GM10847 (cell line): ENCODE data around the gene ARHGEF1.

ENCODE experiments used
- POLR2A ChIP-seq: IDR thresholded peaks from 2 replicates; pipeline ENCODE4 v1.6.1; 2011; ENCODE audit not compliant: insufficient read length; ENCODE audit errors: extremely low read depth

Gene ARHGEF1

GRCh38 chr19:41882568-41883462 lies at the start of gene ARHGEF1:
Gene ARHGEF1, plus strand, starts transcription at chr19:41883184. Its CDS starts 4,899 bp downstream, at chr19:41888083.
- peak; percentile 65 for TF ChIP-seq POLR2A

- TF ChIP-seq POLR2A = no peak
Measured at GRCh38 chr19:41837981-41838708, 44.8 kb upstream of the ARHGEF1 start.

GRCh38 chr19:41839211-41839610 lies 43.8 kb upstream of the ARHGEF1 start:
- no peak for TF ChIP-seq POLR2A

- no peak for TF ChIP-seq POLR2A
Measured at GRCh38 chr19:41843371-41843770, 39.6 kb upstream of the ARHGEF1 start.

- TF ChIP-seq POLR2A = no peak
Measured at GRCh38 chr19:41844601-41845000, 38.4 kb upstream of the ARHGEF1 start, which contains the start of gene LYPD4. Gene LYPD4, minus strand, starts transcription at chr19:41844683. Its CDS starts 5,398 bp downstream, at chr19:41839285.

GRCh38 chr19:41845001-41845050 lies 38.2 kb upstream of the ARHGEF1 start, which contains the start of gene DMRTC2:
Gene DMRTC2, plus strand, starts transcription at chr19:41845042. Its CDS starts 2,387 bp downstream, at chr19:41847429.
- no peak for TF ChIP-seq POLR2A

GRCh38 chr19:41845051-41845590 lies 37.9 kb upstream of the ARHGEF1 start:
- no peak for TF ChIP-seq POLR2A

GRCh38 chr19:41847351-41848105 lies 35.5 kb upstream of the ARHGEF1 start:
- TF ChIP-seq POLR2A = no peak

- no peak for TF ChIP-seq POLR2A
Measured at GRCh38 chr19:41848666-41849065, 34.3 kb upstream of the ARHGEF1 start.

- no peak for TF ChIP-seq POLR2A
Measured at GRCh38 chr19:41849067-41849466, 33.9 kb upstream of the ARHGEF1 start.

GRCh38 chr19:41850381-41850780 lies 32.6 kb upstream of the ARHGEF1 start:
- no peak for TF ChIP-seq POLR2A

GRCh38 chr19:41851456-41851855 lies 31.5 kb upstream of the ARHGEF1 start:
- no peak for TF ChIP-seq POLR2A

- TF ChIP-seq POLR2A = no peak
Measured at GRCh38 chr19:41853344-41853743, 29.6 kb upstream of the ARHGEF1 start.

GRCh38 chr19:41853768-41854167 lies 29.2 kb upstream of the ARHGEF1 start:
- no peak for TF ChIP-seq POLR2A

- no peak for TF ChIP-seq POLR2A
Measured at GRCh38 chr19:41859213-41859617, 23.8 kb upstream of the ARHGEF1 start.
